Body of pancreas (tissue), 4 donors: ENCODE data around the gene CAMTA1.

Experiments used
- POLR2A ChIP-seq, 3 donors: fragments of 450-650 bp; IDR thresholded peaks; one replicate each; pipeline ENCODE4 v1.6.1; 2016; ENCODE audit warnings: antibody characterized with exemption in 3 of 3, mild to moderate bottlenecking in 2 of 3
- TF ChIP-seq, protein P1 (sequence below), 7 experiments: fragments of 450-650 bp in 4 of 7; fragments of 200-600 bp in 3 of 7; sonication (generic) in 3 of 7; IDR thresholded peaks; one replicate each; pipeline ENCODE4 v1.5.1; 2016 to 2019; ENCODE audit warnings: antibody characterized with exemption in 7 of 7

DNA sequence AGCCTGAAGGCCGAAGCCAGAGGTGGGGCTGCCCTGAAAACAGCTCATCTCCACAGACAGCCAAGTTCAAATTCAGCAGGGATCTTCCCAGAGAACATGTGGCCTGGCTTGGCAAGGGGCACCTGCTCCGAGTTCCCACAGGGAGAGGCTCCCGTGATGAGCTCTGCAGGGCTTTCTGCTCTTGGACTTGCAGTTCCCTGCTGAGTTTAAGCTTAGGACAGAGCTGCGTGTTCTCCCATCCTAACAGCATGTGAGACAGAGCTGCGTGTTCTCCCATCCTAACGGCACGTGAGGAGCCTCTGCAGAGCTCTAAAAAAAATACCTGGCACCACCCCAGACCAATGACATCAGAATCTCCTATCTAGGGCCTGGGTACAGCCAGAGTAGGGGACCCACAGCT lies 872.8 kb downstream of the CAMTA1 start:
- TF ChIP-seq, protein P1, sequence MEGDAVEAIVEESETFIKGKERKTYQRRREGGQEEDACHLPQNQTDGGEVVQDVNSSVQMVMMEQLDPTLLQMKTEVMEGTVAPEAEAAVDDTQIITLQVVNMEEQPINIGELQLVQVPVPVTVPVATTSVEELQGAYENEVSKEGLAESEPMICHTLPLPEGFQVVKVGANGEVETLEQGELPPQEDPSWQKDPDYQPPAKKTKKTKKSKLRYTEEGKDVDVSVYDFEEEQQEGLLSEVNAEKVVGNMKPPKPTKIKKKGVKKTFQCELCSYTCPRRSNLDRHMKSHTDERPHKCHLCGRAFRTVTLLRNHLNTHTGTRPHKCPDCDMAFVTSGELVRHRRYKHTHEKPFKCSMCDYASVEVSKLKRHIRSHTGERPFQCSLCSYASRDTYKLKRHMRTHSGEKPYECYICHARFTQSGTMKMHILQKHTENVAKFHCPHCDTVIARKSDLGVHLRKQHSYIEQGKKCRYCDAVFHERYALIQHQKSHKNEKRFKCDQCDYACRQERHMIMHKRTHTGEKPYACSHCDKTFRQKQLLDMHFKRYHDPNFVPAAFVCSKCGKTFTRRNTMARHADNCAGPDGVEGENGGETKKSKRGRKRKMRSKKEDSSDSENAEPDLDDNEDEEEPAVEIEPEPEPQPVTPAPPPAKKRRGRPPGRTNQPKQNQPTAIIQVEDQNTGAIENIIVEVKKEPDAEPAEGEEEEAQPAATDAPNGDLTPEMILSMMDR (IDR thresholded peaks at IDR 0.05) = no peak
- no peak for TF ChIP-seq POLR2A (IDR thresholded peaks at IDR 0.05)
